Hepatocyte (in vitro differentiated cells): Measurements from ENCODE around the gene CD9.

Source experiments
- EZH2 ChIP-seq: fragments of 200-600 bp; sonication (generic); IDR thresholded peaks from 2 replicates; pipeline ENCODE4 v1.6.1; 2016; ENCODE audit warnings: antibody characterized with exemption, mild to moderate bottlenecking, borderline replicate concordance
- TF ChIP-seq, protein P1 (sequence below): fragments of 200-600 bp; sonication (generic); IDR thresholded peaks from 2 replicates; pipeline ENCODE4 v1.5.1; 2016; ENCODE audit warnings: antibody characterized with exemption, mild to moderate bottlenecking; ENCODE audit not compliant: poor library complexity

DNA sequence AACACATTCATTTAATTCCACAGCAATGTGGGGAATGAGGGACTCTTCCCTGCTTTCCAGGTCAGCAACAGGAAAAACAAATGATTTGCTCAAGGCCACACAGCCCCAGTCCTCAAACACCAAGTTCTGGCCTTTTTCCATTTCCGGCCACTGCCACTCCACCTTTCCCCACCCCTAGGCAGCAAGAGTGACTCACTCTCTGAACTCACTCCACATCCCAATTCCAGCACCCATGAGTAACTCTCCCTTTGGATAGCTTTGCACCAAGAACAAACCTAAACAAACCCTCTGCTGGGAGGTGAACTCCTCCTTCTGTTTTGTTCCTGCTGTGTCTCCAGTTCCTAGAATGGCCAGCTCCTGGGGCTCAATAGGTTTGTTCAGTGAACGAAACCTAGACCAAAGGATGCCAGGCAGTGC lies 79.9 kb downstream of the CD9 start:
- TF ChIP-seq, protein P1, sequence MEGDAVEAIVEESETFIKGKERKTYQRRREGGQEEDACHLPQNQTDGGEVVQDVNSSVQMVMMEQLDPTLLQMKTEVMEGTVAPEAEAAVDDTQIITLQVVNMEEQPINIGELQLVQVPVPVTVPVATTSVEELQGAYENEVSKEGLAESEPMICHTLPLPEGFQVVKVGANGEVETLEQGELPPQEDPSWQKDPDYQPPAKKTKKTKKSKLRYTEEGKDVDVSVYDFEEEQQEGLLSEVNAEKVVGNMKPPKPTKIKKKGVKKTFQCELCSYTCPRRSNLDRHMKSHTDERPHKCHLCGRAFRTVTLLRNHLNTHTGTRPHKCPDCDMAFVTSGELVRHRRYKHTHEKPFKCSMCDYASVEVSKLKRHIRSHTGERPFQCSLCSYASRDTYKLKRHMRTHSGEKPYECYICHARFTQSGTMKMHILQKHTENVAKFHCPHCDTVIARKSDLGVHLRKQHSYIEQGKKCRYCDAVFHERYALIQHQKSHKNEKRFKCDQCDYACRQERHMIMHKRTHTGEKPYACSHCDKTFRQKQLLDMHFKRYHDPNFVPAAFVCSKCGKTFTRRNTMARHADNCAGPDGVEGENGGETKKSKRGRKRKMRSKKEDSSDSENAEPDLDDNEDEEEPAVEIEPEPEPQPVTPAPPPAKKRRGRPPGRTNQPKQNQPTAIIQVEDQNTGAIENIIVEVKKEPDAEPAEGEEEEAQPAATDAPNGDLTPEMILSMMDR, result no peak
- no peak for TF ChIP-seq EZH2
